SH-SY5Y (cell line): Measurements from ENCODE around the gene MTR.

ENCODE experiments used
- GATA2 ChIP-seq: IDR thresholded peaks from 2 replicates; pipeline ENCODE4 v1.6.1; 2011; ENCODE audit warnings: mild to moderate bottlenecking, low read depth, low read length
- GATA3 ChIP-seq: IDR thresholded peaks from 2 replicates; pipeline ENCODE4 v1.6.1; 2011; ENCODE audit warnings: low read depth, mild to moderate bottlenecking, low read length, moderate library complexity

- TF ChIP-seq GATA2 (no peak), GATA3 (no peak)
These were observed 14.1 kb downstream of the MTR start for GRCh38 chr1:236809148-236809547.
